Natural killer cell (primary cell): Measurements from ENCODE around the gene STK33. TPM values are rescaled to one million over a fixed set of nuclear protein-coding genes. Genes with fewer than 3 reads are reported as not detected.

Experiments used
- ATAC-seq, 3 donors: fragments of 150-1000 bp in 2 of 3; fragments of 200-7000 bp in 1 of 3; cut with Tn5 transposase; 1 replicate in 1 of 3; 2 replicates in 2 of 3; pipeline ENCODE4 v1.10.0; 2021; ENCODE audit warnings: mild to moderate bottlenecking in 2 of 3, moderate library complexity in 2 of 3
- DNase-seq, 2 donors: peaks; one replicate each; pipeline versions ENCODE4 v3.0.0 to v3.0.0-alpha.2; 2013 to 2021; ENCODE audit warnings: mixed read lengths in 1 of 2
- H3K27ac ChIP-seq: one replicate; pipeline ENCODE4 v1.5.1; 2013; ENCODE audit warnings: mild to moderate bottlenecking, low read length
- H3K27me3 ChIP-seq: one replicate; pipeline ENCODE4 v1.6.1; 2013; ENCODE audit warnings: low read length; ENCODE audit not compliant: control insufficient read depth, insufficient read depth
- H3K36me3 ChIP-seq: one replicate; pipeline ENCODE4 v1.6.1; 2013; ENCODE audit warnings: low read length; ENCODE audit not compliant: control insufficient read depth, insufficient read depth
- H3K4me1 ChIP-seq: one replicate; pipeline ENCODE4 v1.6.1; 2013; ENCODE audit warnings: low read length; ENCODE audit not compliant: control insufficient read depth, insufficient read depth
- H3K4me3 ChIP-seq: one replicate; pipeline ENCODE4 v1.5.1; 2013; ENCODE audit warnings: low read length
- H3K9me3 ChIP-seq: one replicate; pipeline ENCODE4 v1.6.1; 2013; ENCODE audit warnings: low read length; ENCODE audit not compliant: control insufficient read depth, insufficient read depth
- H3K27ac Mint-ChIP-seq, 2 donors: one replicate each; pipeline ENCODE4 v1.8.0; 2022; ENCODE audit warnings: mild to moderate bottlenecking in 2 of 2, mixed read lengths in 2 of 2, moderate library complexity in 1 of 2
- H3K27me3 Mint-ChIP-seq, 2 donors: one replicate each; pipeline ENCODE4 v1.8.0; 2022; ENCODE audit warnings: low read depth in 2 of 2, mixed read lengths in 2 of 2
- H3K36me3 Mint-ChIP-seq: one replicate; pipeline ENCODE4 v1.8.0; 2022; ENCODE audit warnings: mixed read lengths
- H3K4me1 Mint-ChIP-seq, 2 donors: one replicate each; pipeline ENCODE4 v1.8.0; 2022; ENCODE audit warnings: mixed read lengths in 2 of 2
- H3K4me3 Mint-ChIP-seq: one replicate; pipeline ENCODE4 v1.8.0; 2022; ENCODE audit warnings: mild to moderate bottlenecking, moderate library complexity, mixed read lengths
- H3K9me3 Mint-ChIP-seq, 2 donors: one replicate each; pipeline ENCODE4 v1.8.0; 2022; ENCODE audit warnings: mixed read lengths in 2 of 2
- CTCF ChIP-seq: fragments of 200-600 bp; IDR thresholded peaks from one replicate; pipeline ENCODE4 v1.8.0; 2022; ENCODE audit warnings: antibody characterized with exemption
- WGBS: methylation state at CpG from one replicate; pipeline ENCODE4 v1.1.7; 2013; ENCODE audit warnings: missing lambda C conversion rate; ENCODE audit not compliant: insufficient coverage; 5-methylcytosine and 5-hydroxymethylcytosine counted together
- intact Hi-C: fragments of 100-400 bp; cut with micrococcal nuclease; formaldehyde crosslinking; loops from one replicate; pipeline ENCODE4 v1.14.2; 2022
- total RNA-seq, 4 donors: library from RNA; stranded (reverse); fragments of 120-200 nt in 1 of 4; gene quantifications; one replicate each; pipeline versions ENCODE4 v1.2.3 to v1.2.4, GENCODE V29; 2013 to 2022

STK33 gene
- total RNA-seq, 3 donors from 2014 or later (not counting 1 experiment from before 2014, with no cell fraction given), result 0.24 TPM; not detected in 2

- ATAC-seq, result no peak
- WGBS, result 68% methylated on average over 7 of the region's 7 CpGs
- peaks cover 2% of the 10 kb centered on the region for H3K4me1 ChIP-seq
Measured at GRCh38 chr11:8368194-8368593, 225.8 kb downstream of the STK33 start.

DNA sequence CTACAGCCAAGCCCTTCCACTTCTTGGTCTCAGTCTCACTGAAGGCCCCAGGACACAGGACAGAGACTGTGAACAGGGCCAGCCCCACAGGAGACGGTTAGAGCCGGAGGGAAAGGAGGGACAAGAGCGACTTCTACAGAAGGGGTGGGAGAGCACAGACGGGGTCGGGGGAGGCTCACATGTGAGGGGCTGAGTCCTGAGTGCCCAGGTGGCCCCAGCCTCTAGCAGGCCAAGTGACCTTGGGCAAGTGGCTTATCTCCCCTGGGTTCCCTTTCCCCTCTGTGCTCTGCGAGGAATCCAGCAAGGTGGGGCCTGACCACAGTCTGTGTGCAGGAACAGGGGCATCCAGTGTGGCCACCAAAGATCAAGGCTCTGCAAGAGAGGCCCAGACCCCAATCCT lies 227.7 kb downstream of the STK33 start:
- H3K4me1 ChIP-seq, result peaks cover 2% of the 10 kb centered on the region
- intact Hi-C loops, result no loop called here
- H3K4me3 ChIP-seq, result no peak overlapping the region
- DNase-seq, result no peak
- Mint-ChIP-seq H3K27ac (no peak overlapping the region), H3K4me1 (no peaks in the 10 kb centered on the region), H3K36me3 (no peaks in the 10 kb centered on the region), H3K9me3 (no peaks in the 10 kb centered on the region), H3K4me3 (no peak overlapping the region), H3K27me3 (peaks cover 0 to 7% of the 10 kb centered on the region in 2 donors)
- 87% methylated on average over 6 of the region's 6 CpGs for WGBS
- H3K27ac ChIP-seq, result no peak overlapping the region
- H3K9me3 ChIP-seq, result no peaks in the 10 kb centered on the region
- H3K36me3 ChIP-seq, result no peaks in the 10 kb centered on the region
- H3K27me3 ChIP-seq, result no peaks in the 10 kb centered on the region
- no peak for ATAC-seq
- TF ChIP-seq CTCF, result no peak

More at GRCh38 chr11:8368194-8368593, 225.8 kb downstream of the STK33 start:
- Mint-ChIP-seq H3K27ac (no peak overlapping the region), H3K36me3 (no peaks in the 10 kb centered on the region), H3K4me1 (no peaks in the 10 kb centered on the region), H3K4me3 (no peak overlapping the region), H3K9me3 (no peaks in the 10 kb centered on the region), H3K27me3 (peaks cover 0 to 5% of the 10 kb centered on the region in 2 donors)
- Histone ChIP-seq H3K27ac (no peak overlapping the region), H3K4me3 (no peak overlapping the region), H3K27me3 (no peaks in the 10 kb centered on the region), H3K9me3 (no peaks in the 10 kb centered on the region), H3K36me3 (no peaks in the 10 kb centered on the region)
- DNase-seq, result no peak
- intact Hi-C loops, result no loop called here
- TF ChIP-seq CTCF, result no peak

- Mint-ChIP-seq H3K4me3 (no peak overlapping the region), H3K4me1 (no peaks in the 10 kb centered on the region), H3K36me3 (no peaks in the 10 kb centered on the region), H3K27ac (no peak overlapping the region), H3K27me3 (peaks cover 0 to 7% of the 10 kb centered on the region in 2 donors), H3K9me3 (no peaks in the 10 kb centered on the region)
- ATAC-seq (no peak), DNase-seq (no peak)
- Histone ChIP-seq H3K4me3 (no peak overlapping the region), H3K27me3 (no peaks in the 10 kb centered on the region), H3K36me3 (no peaks in the 10 kb centered on the region), H3K4me1 (peaks cover 2% of the 10 kb centered on the region), H3K27ac (no peak overlapping the region), H3K9me3 (no peaks in the 10 kb centered on the region)
- 81% methylated on average over 11 of the region's 11 CpGs for WGBS
- intact Hi-C loops, result no loop called here
- TF ChIP-seq CTCF, result no peak
Measured at GRCh38 chr11:8365216-8365941, 228.6 kb downstream of the STK33 start.

DNA sequence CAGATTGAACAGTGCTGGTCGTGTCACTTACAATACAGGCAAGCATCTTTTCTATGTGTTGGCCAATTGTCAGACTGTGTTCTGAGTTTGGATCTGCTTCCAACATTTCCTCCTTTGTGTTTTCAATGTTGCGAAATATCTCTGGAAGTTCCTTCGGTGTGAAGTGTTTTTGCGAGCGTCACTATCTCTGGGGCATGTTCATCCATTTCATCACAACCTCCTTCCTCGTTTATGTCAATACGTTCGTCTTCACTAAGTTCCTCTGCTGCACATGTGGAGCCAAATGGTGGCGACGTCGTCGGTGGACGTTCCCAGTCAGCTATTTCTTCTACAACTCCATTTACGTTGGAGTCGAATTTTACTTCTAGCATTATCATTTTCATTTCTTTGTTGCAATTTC lies 230.1 kb downstream of the STK33 start:
- Histone ChIP-seq H3K9me3 (no peaks in the 10 kb centered on the region), H3K27me3 (no peaks in the 10 kb centered on the region), H3K27ac (no peak overlapping the region), H3K4me1 (peaks cover 2% of the 10 kb centered on the region), H3K36me3 (no peaks in the 10 kb centered on the region), H3K4me3 (no peak overlapping the region)
- Mint-ChIP-seq H3K4me3 (no peak overlapping the region), H3K27ac (no peak overlapping the region), H3K4me1 (no peaks in the 10 kb centered on the region), H3K27me3 (peaks cover 0 to 7% of the 10 kb centered on the region in 2 donors), H3K9me3 (no peaks in the 10 kb centered on the region), H3K36me3 (no peaks in the 10 kb centered on the region)
- TF ChIP-seq CTCF, result no peak
- intact Hi-C loops, result no loop called here
- ATAC-seq (no peak), DNase-seq (no peak)
- 87% methylated on average over 15 of the region's 15 CpGs for WGBS
